Upper lobe of right lung (tissue), 1 donor: ENCODE measurements around the gene NHEJ1. TPM values are rescaled to one million over a fixed set of nuclear protein-coding genes. Genes with fewer than 3 reads are reported as not detected.

Experiments
- ATAC-seq: fragments of 200-7000 bp; cut with Tn5 transposase; one replicate; pipeline ENCODE4 v1.9.1; 2020; ENCODE audit warnings: mild to moderate bottlenecking, moderate library complexity
- DNase-seq: peaks from one replicate; pipeline ENCODE4 v3.0.0-alpha.2; 2020
- H3K27ac ChIP-seq: fragments of 200-600 bp; one replicate; pipeline ENCODE4 v1.8.0; 2022
- H3K27me3 ChIP-seq: fragments of 200-600 bp; one replicate; pipeline ENCODE4 v1.8.0; 2022; ENCODE audit warnings: mild to moderate bottlenecking
- H3K36me3 ChIP-seq: fragments of 200-600 bp; one replicate; pipeline ENCODE4 v1.8.0; 2022
- H3K4me1 ChIP-seq: fragments of 200-600 bp; one replicate; pipeline ENCODE4 v1.8.0; 2022
- H3K4me3 ChIP-seq: fragments of 200-600 bp; one replicate; pipeline ENCODE4 v1.8.0; 2022; ENCODE audit warnings: mild to moderate bottlenecking
- H3K9me3 ChIP-seq: fragments of 200-600 bp; one replicate; pipeline ENCODE4 v1.8.0; 2022
- intact Hi-C: fragments of 100-400 bp; cut with DNase I; formaldehyde crosslinking; loops from one replicate; pipeline ENCODE4 v1.11.0; 2022
- total RNA-seq: library from RNA; stranded (reverse); fragmentation: NEBNext Ultra II Directional; extraction: Animal tissue kit (Norgen Biotek cat#: 25700); gene quantifications from one replicate; pipeline ENCODE4 v1.2.1, GENCODE V29; 2021
- TF ChIP-seq, protein P1 (sequence below): fragments of 200-600 bp; IDR thresholded peaks from one replicate; pipeline ENCODE4 v1.8.0; 2022; ENCODE audit warnings: antibody characterized with exemption
- donor health status: DM: no; HTN: yes; CAD: no; lungs with severe emphysema.

Gene NHEJ1
- total RNA-seq, 1 donor from 2014 or later: 14.3 TPM

DNA sequence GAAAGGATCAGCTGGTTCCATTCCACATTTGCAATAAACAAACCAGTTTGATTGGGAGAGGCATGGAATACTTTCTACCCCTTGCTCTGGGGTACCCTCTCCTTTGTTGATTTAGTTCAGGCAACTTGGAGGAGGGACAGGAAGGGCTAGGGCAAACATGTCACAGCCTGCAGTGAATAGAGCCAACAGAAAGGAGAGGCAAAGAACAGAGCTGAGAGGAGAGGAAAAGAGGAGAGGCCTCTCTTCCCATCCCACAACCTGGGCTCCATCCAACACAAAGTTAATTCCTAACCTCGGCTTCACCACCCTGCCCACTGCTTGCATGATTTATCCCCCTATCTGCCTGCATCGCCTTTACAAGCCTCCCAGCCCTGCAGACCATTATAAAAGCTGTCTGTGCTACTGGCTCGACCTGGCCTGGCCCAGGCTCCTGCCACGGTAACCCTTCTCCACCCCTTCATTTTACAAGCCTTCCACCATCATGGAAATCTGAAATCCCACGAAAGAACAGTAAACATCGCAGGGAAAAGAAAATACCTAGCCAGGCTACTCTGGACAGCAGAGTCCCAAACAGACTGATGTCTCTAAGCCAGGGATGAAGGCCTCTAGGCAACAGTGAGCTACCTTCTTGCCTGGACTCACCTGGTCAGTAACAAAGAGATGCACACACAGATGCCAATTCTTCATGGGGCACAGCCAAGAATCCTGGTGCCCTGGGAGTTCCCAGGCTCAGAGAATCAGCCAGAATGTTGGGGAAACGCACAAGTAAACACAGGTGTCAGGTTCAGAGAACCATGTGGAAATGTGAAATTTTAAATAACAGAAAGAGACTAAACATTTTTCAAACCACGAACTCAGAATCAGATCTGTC lies 43.6 kb downstream of the NHEJ1 start:
- peak; percentile 33 for ATAC-seq
- TF ChIP-seq, protein P1, sequence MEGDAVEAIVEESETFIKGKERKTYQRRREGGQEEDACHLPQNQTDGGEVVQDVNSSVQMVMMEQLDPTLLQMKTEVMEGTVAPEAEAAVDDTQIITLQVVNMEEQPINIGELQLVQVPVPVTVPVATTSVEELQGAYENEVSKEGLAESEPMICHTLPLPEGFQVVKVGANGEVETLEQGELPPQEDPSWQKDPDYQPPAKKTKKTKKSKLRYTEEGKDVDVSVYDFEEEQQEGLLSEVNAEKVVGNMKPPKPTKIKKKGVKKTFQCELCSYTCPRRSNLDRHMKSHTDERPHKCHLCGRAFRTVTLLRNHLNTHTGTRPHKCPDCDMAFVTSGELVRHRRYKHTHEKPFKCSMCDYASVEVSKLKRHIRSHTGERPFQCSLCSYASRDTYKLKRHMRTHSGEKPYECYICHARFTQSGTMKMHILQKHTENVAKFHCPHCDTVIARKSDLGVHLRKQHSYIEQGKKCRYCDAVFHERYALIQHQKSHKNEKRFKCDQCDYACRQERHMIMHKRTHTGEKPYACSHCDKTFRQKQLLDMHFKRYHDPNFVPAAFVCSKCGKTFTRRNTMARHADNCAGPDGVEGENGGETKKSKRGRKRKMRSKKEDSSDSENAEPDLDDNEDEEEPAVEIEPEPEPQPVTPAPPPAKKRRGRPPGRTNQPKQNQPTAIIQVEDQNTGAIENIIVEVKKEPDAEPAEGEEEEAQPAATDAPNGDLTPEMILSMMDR: no peak

DNA sequence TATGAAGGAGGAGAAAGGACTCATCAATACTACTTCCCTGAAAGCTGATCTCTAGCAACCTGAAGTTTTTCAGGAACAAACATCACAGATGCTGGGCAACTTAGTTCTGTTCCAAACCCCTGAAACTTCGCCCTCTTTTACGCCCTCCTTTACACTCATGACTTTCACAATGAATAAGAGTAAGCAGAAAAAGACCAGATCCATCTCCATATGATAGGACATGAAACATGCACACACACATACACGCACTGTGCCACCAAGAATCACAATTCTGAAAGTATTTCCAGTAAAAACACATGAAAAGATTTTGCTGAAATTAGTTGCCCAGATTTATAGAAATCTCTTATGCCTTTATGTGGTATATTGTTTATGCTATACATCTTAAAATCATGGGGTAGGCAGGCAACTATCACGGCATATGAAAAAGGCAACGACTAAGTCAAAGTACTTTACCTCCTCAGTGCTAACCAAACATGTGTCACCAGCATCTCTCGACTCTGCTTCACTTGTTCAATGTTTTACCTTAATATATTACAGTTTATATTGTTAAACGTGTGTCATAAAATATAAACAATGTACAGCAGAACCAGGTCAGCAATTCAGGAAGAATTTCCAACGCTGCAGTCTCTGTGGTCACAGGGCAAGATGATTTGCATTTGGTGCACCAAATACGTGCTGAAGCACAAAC lies 47.8 kb downstream of the NHEJ1 start:
- Histone ChIP-seq H3K36me3 (no peaks in the 10 kb centered on the region), H3K4me3 (no peak overlapping the region), H3K9me3 (no peaks in the 10 kb centered on the region), H3K4me1 (peaks cover 29% of the 10 kb centered on the region), H3K27me3 (no peaks in the 10 kb centered on the region), H3K27ac (no peak overlapping the region)
- ATAC-seq: no peak
- intact Hi-C loops: no loop called here
- no peak for DNase-seq
- TF ChIP-seq, protein P1: no peak

More for the DNA sequence above, 43.6 kb downstream of the NHEJ1 start:
- no peaks in the 10 kb centered on the region for H3K36me3 ChIP-seq
- no peak overlapping the region for H3K27ac ChIP-seq
- DNase-seq: no peak
- H3K4me3 ChIP-seq: no peak overlapping the region
- H3K4me1 ChIP-seq: peaks cover 16% of the 10 kb centered on the region
- H3K9me3 ChIP-seq: no peaks in the 10 kb centered on the region
- intact Hi-C loops: no loop called here
- H3K27me3 ChIP-seq: no peaks in the 10 kb centered on the region

DNA sequence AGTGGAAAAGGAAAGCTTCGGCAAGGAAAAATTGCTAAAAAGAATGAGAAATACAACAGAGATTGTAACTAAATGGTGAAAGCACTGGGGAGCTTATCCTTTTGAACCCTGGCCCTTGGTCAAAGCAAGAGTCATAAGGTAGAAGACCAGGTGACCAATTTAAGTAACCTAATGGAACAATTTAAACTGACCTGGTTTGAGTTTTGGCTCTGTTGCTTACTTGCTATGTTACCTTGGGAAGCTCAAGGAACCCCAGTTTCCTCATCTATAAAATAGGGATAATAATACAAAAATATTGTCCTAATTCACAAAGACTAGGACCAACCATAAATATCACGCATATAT lies 48.6 kb downstream of the NHEJ1 start:
- Histone ChIP-seq H3K4me1 (peaks cover 28% of the 10 kb centered on the region), H3K27ac (no peak overlapping the region), H3K9me3 (no peaks in the 10 kb centered on the region), H3K4me3 (no peak overlapping the region), H3K36me3 (no peaks in the 10 kb centered on the region), H3K27me3 (no peaks in the 10 kb centered on the region)
- ATAC-seq (no peak), DNase-seq (no peak)
- intact Hi-C loops: no loop called here
- TF ChIP-seq, protein P1: no peak

DNA sequence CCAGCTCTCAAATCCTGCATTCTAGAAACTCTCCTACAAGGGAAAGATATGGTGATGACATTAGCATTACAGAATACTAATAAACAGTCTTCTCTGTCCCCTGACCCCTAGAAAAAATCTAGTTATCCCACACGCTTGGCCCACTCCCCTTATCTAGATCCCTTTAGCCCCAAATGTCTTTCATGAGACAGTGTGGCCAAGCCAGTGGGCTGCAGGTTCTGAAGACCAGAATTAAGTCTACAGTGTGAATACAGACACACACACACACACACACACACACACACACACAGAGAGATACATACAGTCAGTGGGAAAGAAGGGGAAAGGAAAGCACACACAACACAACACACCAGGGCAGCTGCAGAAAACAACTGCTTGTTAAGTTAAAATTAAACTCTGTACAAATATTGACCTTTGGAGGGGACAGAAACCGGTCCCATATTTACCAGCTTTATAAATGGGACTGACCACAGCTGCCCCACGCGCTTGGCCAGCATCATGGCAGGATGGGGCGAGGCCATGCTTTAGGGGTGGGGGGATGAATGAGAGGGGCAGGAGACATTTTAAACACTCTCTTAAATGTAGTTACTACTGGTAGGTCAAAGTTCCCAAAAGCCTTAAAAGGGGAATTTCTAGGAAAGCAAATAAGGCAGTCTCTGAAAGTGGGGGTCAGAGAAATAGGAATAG lies 49.1 kb downstream of the NHEJ1 start:
- no peak overlapping the region for H3K27ac ChIP-seq
- TF ChIP-seq, protein P1: no peak
- no peaks in the 10 kb centered on the region for H3K9me3 ChIP-seq
- peaks cover 23% of the 10 kb centered on the region for H3K4me1 ChIP-seq
- no peak for ATAC-seq
- intact Hi-C loops: no loop called here
- DNase-seq: no peak
- no peaks in the 10 kb centered on the region for H3K36me3 ChIP-seq
- H3K4me3 ChIP-seq: no peak overlapping the region
- no peaks in the 10 kb centered on the region for H3K27me3 ChIP-seq

DNA sequence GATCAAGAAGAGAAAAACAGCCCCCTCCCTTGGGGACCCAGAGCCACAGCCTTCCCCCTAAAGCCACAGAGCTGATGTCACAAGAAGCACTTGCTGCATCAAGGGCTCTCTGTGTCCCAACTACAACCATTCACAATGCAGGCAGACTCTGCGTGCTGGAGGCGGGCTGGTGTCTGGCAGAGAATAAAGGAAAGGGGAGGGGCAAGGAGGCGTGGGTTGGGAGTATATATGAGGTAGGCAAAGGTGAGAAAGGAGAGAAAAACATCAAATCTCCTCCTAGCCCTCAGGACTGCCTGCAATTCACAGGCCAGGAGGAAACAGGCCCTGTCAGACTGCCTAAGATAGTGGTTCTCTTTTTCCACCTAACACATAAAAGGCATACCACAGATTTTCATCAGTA lies 51.1 kb downstream of the NHEJ1 start:
- peak; percentile 88 for ATAC-seq
- no peak overlapping the region for H3K27ac ChIP-seq

More for the DNA sequence above, 51.1 kb downstream of the NHEJ1 start:
- intact Hi-C loops: no loop called here
- Histone ChIP-seq H3K4me1 (peaks cover 22% of the 10 kb centered on the region), H3K4me3 (no peak overlapping the region), H3K27me3 (no peaks in the 10 kb centered on the region), H3K36me3 (no peaks in the 10 kb centered on the region), H3K9me3 (no peaks in the 10 kb centered on the region)
- peak; percentile 73 for DNase-seq
- TF ChIP-seq, protein P1: no peak
